ENCODE measurements around the gene DUS2. TPM values are rescaled to one million over a fixed set of nuclear protein-coding genes. Genes with fewer than 3 reads are reported as not detected.
"Not testable (repeated sequence)": the region's sequence is repeated elsewhere in the genome, so short reads cannot be mapped to it uniquely, and the experiment has no call there.

The DUS2 gene
- total and polyA plus RNA-seq, 9 donors: 4.8 to 15.7 (median 8.5) TPM

DNA sequence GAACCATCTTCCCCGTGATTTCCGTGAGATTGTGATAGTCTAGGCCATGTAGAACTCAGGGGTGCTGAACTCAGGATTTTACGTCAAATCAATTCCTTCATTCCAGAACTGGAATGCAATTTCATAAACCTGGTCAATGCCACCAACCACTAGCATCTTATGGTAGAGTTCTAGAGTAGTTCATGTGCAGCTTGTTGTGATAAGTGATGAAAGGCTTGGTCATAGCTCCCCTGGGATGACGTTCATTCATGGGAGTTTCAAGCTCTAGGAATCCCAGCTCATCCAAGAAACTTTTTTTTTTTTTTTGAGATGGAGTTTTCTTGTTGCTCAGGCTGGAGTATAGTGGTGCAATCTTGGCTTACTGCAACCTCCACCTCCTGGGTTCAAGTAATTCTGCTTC lies 20.1 kb upstream of the DUS2 start:
- H3K4me3 ChIP-seq: no peak overlapping the region
- H3K27ac ChIP-seq: no peak overlapping the region
- intact Hi-C loops (cut with DNase I): no loop called here
- H3K4me1 ChIP-seq (ENCODE audit: insufficient read depth): no peaks in the 10 kb centered on the region
- DNase-seq: no peak
- 79 to 82% (median 81%) methylated on average over 4 of the region's 4 CpGs for WGBS, 3 donors
- no peaks in the 10 kb centered on the region for H3K36me3 ChIP-seq
- no peaks in the 10 kb centered on the region for H3K9me3 ChIP-seq
- no peaks in the 10 kb centered on the region for H3K27me3 ChIP-seq
- TF ChIP-seq, protein P1, sequence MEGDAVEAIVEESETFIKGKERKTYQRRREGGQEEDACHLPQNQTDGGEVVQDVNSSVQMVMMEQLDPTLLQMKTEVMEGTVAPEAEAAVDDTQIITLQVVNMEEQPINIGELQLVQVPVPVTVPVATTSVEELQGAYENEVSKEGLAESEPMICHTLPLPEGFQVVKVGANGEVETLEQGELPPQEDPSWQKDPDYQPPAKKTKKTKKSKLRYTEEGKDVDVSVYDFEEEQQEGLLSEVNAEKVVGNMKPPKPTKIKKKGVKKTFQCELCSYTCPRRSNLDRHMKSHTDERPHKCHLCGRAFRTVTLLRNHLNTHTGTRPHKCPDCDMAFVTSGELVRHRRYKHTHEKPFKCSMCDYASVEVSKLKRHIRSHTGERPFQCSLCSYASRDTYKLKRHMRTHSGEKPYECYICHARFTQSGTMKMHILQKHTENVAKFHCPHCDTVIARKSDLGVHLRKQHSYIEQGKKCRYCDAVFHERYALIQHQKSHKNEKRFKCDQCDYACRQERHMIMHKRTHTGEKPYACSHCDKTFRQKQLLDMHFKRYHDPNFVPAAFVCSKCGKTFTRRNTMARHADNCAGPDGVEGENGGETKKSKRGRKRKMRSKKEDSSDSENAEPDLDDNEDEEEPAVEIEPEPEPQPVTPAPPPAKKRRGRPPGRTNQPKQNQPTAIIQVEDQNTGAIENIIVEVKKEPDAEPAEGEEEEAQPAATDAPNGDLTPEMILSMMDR (IDR thresholded peaks at IDR 0.05): no peak
- TF ChIP-seq POLR2A (IDR thresholded peaks at IDR 0.05) (no peak), EP300 (IDR thresholded peaks at IDR 0.05) (no peak)

DNA sequence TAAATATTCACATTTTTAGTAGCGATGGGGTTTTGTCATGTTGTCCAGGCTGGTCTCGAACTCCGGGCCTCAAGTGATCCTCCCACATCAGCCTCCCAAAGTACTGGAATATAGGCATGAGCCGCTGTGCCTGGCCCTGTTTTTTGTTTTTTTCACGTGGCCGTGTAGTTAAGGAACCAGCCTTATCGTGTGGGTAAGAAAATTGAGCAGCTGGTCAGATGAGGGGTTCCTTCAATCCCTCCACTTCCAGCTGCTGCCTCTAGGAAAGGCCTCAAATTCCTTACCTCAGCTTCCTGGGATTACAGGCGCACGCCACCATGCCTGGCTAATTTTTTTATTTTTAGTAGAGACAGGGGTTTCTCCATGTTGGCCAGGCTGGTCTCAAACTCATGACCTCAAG lies 17.9 kb upstream of the DUS2 start:
- Histone ChIP-seq H3K27me3 (no peaks in the 10 kb centered on the region), H3K4me3 (no peak overlapping the region), H3K4me1 (ENCODE audit: insufficient read depth) (no peaks in the 10 kb centered on the region), H3K27ac (no peak overlapping the region), H3K9me3 (no peaks in the 10 kb centered on the region), H3K36me3 (no peaks in the 10 kb centered on the region)
- WGBS, 3 donors: 74 to 90% (median 82%) methylated on average over 9 of the region's 9 CpGs
- DNase-seq: no peak
- intact Hi-C loops (cut with DNase I): no loop called here
- TF ChIP-seq EP300 (IDR thresholded peaks at IDR 0.05): no peak
- TF ChIP-seq, protein P1 (IDR thresholded peaks at IDR 0.05): no peak
- TF ChIP-seq POLR2A (IDR thresholded peaks at IDR 0.05): no peak

DNA sequence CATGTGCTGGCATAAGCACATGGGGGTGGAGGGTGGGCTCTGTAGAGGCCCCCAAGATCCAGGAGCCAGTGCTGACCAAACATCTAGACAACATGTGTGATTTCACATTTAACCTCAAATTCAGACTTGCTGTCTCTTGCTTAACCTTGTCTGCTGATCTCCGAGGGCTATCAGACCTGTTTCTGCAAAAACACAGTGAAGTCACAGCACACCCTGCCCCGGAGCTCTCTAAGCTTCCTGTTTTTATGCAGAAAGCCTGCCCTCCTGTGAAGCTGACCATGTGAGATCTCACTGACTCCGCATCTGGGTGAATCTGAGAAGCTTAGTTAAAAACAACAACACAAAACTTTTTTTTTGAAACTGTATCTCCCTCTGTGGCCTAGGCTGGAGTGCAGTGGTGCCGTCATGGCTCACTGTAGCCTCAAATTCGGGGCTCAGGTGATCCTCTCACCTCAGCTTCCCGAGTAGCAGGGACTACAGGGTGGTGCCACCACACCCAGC lies 17.2 kb upstream of the DUS2 start:
- intact Hi-C loops (cut with DNase I): no loop called here

DNA sequence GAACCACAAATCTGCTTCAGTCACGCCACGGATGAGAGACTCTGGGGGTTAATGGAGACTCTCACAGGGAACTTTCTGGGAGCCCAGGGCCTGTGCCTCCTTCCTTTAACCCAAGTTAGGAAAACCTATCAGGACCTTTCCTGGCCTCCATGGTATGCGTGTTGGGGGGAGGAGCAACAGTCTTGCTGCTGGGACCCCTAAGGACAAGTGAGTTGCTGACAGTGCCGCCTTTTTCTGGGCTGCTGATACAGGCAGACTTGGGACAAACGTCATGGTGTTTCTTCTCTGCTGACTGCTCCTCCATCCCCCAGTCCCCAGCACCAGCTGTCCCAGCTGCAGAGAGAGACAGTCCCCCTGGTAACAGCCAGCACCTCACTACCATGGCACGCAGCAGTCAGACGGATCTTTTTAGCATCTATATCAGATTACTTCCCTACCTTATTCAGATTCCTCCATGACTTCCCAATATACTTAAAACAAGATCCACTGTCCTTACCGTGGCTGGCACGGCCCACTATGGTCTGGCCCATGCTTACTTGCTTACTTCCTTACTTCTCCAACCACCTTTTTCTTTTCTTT lies 13.8 kb upstream of the DUS2 start:
- DNase-seq: no peak
- WGBS, 3 donors: 52 to 59% (median 57%) methylated on average over 9 of the region's 9 CpGs

More for the DNA sequence above, 17.2 kb upstream of the DUS2 start:
- WGBS, 3 donors: 33 to 44% (median 40%) methylated on average over 6 of the region's 6 CpGs
- no peaks in the 10 kb centered on the region for H3K4me1 ChIP-seq (ENCODE audit: insufficient read depth)
- H3K27ac ChIP-seq: no peak overlapping the region
- no peak overlapping the region for H3K4me3 ChIP-seq
- H3K27me3 ChIP-seq: no peaks in the 10 kb centered on the region
- DNase-seq: no peak
- H3K36me3 ChIP-seq: no peaks in the 10 kb centered on the region
- TF ChIP-seq, protein P1 (IDR thresholded peaks at IDR 0.05): no peak
- no peak for TF ChIP-seq EP300 (IDR thresholded peaks at IDR 0.05)
- TF ChIP-seq POLR2A (IDR thresholded peaks at IDR 0.05): no peak
- no peaks in the 10 kb centered on the region for H3K9me3 ChIP-seq

DNA sequence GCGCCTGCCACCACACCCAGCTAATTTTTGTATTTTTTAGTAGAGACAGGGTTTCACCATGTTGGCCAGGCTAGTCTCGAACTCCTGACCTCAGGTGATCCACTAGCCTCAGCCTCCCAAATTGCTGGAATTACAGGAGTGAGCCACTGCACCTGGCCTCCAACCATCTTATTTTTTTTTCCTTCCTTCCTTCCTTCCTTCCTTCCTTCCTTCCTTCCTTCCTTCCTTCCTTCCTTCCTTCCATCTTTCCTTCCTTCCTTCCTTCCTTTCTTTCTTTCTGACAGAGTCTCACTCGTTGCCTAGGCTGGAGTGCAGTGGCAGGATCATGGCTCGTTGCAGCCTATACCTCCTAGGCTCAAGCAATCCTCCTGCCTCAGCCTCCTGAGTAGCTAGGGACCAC lies 13.2 kb upstream of the DUS2 start:
- H3K36me3 ChIP-seq; H3K4me1 ChIP-seq (ENCODE audit: insufficient read depth); H3K4me3 ChIP-seq; intact Hi-C loops (cut with DNase I); H3K27me3 ChIP-seq; H3K9me3 ChIP-seq; DNase-seq; H3K27ac ChIP-seq: not testable (repeated sequence)
- 75 to 87% (median 84%) methylated on average over 4 of the region's 4 CpGs for WGBS, 3 donors

More for the DNA sequence above, 13.8 kb upstream of the DUS2 start:
- H3K27ac ChIP-seq: no peak overlapping the region
- no peaks in the 10 kb centered on the region for H3K27me3 ChIP-seq
- no peaks in the 10 kb centered on the region for H3K4me1 ChIP-seq (ENCODE audit: insufficient read depth)
- no peak overlapping the region for H3K4me3 ChIP-seq
- TF ChIP-seq POLR2A (IDR thresholded peaks at IDR 0.05) (no peak), EP300 (IDR thresholded peaks at IDR 0.05) (no peak)
- TF ChIP-seq, protein P1 (IDR thresholded peaks at IDR 0.05): no peak
- intact Hi-C loops (cut with DNase I): no loop called here
- no peaks in the 10 kb centered on the region for H3K36me3 ChIP-seq
- H3K9me3 ChIP-seq: no peaks in the 10 kb centered on the region

All from ovary (tissue), 9 donors.